HL-60 (cell line): Measurements from ENCODE around the gene NACC2.

Experiments used
- DNase-seq, 2 experiments: peaks; one replicate each; pipeline ENCODE4 v3.0.0-alpha.2; 2010 to 2020; ENCODE audit warnings: low read depth in 1 of 2, low spot score in 1 of 2
- H3K27ac ChIP-seq: fragments of 250-450 bp; sonication (Bioruptor Pico); replicated peaks from 2 replicates; pipeline ENCODE4 v1.5.1; 2020; ENCODE audit warnings: mild to moderate bottlenecking, moderate library complexity
- H3K27me3 ChIP-seq: fragments of 250-450 bp; sonication (Bioruptor Pico); 2 replicates; pipeline ENCODE4 v1.5.1; 2021; ENCODE audit warnings: mild to moderate bottlenecking, moderate library complexity; ENCODE audit not compliant: insufficient read depth, poor library complexity, severe bottlenecking
- H3K4me3 ChIP-seq: replicated peaks from 2 replicates; pipeline ENCODE4 v1.5.1; 2011; ENCODE audit warnings: mild to moderate bottlenecking, control low read depth, low read length; ENCODE audit not compliant: insufficient read depth
- CTCF ChIP-seq: IDR thresholded peaks from one replicate; pipeline ENCODE4 v1.5.1; 2011; ENCODE audit warnings: low read length, control low read depth, inconsistent platforms; ENCODE audit not compliant: insufficient read depth
- GABPA ChIP-seq: IDR thresholded peaks from 2 replicates; pipeline ENCODE4 v1.6.1; 2012; ENCODE audit warnings: low read depth
- POLR2AphosphoS5 ChIP-seq: IDR thresholded peaks from 2 replicates; pipeline ENCODE4 v1.6.1; 2012; ENCODE audit warnings: low read depth
- REST ChIP-seq: IDR thresholded peaks from 2 replicates; pipeline ENCODE4 v1.6.1; 2012; ENCODE audit warnings: low read depth; ENCODE audit not compliant: insufficient replicate concordance
- SPI1 ChIP-seq: IDR thresholded peaks from 2 replicates; pipeline ENCODE4 v1.6.1; 2012; ENCODE audit warnings: low read depth, mild to moderate bottlenecking, borderline replicate concordance

NACC2 gene

GRCh38 chr9:136091582-136092352 lies 3.3 kb downstream of the NACC2 start:
- no peak for DNase-seq
- no peaks in the 10 kb centered on the region for H3K27me3 ChIP-seq
- TF ChIP-seq SPI1 (no peak), POLR2AphosphoS5 (no peak), REST (no peak), GABPA (no peak)
- no peak overlapping the region for H3K4me3 ChIP-seq
- peak overlapping the region; percentile 97 for H3K27ac ChIP-seq

GRCh38 chr9:136090768-136091581 lies 4.1 kb downstream of the NACC2 start:
- TF ChIP-seq GABPA (no peak), SPI1 (no peak), REST (no peak), POLR2AphosphoS5 (no peak), CTCF (no peak)
- DNase-seq: peak; percentile 54 to 66
- Histone ChIP-seq H3K4me3 (peak overlapping the region; percentile 6), H3K27me3 (no peaks in the 10 kb centered on the region), H3K27ac (peak overlapping the region; percentile 97)

GRCh38 chr9:136090056-136090735 lies 4.9 kb downstream of the NACC2 start:
- TF ChIP-seq POLR2AphosphoS5 (0 out of 2 replicates have a peak, but pooled peaks have one; percentile 20), SPI1 (peak; percentile 68), GABPA (no peak)
- no peaks in the 10 kb centered on the region for H3K27me3 ChIP-seq
- peak overlapping the region; percentile 6 for H3K4me3 ChIP-seq
- H3K27ac ChIP-seq: peak overlapping the region; percentile 97
- DNase-seq: peak in 1 of 2 experiments; percentile 63

- no peak for DNase-seq
- peak overlapping the region; percentile 97 for H3K27ac ChIP-seq
- no peak for TF ChIP-seq POLR2AphosphoS5
- no peak for TF ChIP-seq REST
- TF ChIP-seq GABPA: no peak
- TF ChIP-seq SPI1: no peak
- no peak for TF ChIP-seq CTCF
- no peak overlapping the region for H3K4me3 ChIP-seq
- no peaks in the 10 kb centered on the region for H3K27me3 ChIP-seq
Observed at GRCh38 chr9:136089697-136090045, 5.4 kb downstream of the NACC2 start.
